ENCODE results near the gene C1orf174.

Gene C1orf174

GRCh38 chr1:3905266-3905952 is 5.3 kb upstream of the C1orf174 start:
- no peak for DNase-seq (ENCODE audit: low read depth)
- H3K4me3 ChIP-seq (ENCODE audit: control insufficient read depth, low read depth, low read length), result no peak overlapping the region
- no peak for TF ChIP-seq CTCF (conservative IDR thresholded peaks at IDR 0.05; ENCODE audit: control insufficient read depth, insufficient read depth, low read depth, low read length)

GRCh38 chr1:3904843-3905185 is 4.7 kb upstream of the C1orf174 start:
- TF ChIP-seq CTCF (conservative IDR thresholded peaks at IDR 0.05; ENCODE audit: control insufficient read depth, insufficient read depth, low read depth, low read length), result no peak
- H3K4me3 ChIP-seq (ENCODE audit: control insufficient read depth, low read depth, low read length), result no peak overlapping the region
- DNase-seq (ENCODE audit: low read depth), result no peak

GRCh38 chr1:3904006-3904842 is 4.2 kb upstream of the C1orf174 start:
- H3K4me3 ChIP-seq (ENCODE audit: control insufficient read depth, low read depth, low read length), result no peak overlapping the region
- no peak for TF ChIP-seq CTCF (conservative IDR thresholded peaks at IDR 0.05; ENCODE audit: control insufficient read depth, insufficient read depth, low read depth, low read length)
- DNase-seq (ENCODE audit: low read depth), result no peak

DNA sequence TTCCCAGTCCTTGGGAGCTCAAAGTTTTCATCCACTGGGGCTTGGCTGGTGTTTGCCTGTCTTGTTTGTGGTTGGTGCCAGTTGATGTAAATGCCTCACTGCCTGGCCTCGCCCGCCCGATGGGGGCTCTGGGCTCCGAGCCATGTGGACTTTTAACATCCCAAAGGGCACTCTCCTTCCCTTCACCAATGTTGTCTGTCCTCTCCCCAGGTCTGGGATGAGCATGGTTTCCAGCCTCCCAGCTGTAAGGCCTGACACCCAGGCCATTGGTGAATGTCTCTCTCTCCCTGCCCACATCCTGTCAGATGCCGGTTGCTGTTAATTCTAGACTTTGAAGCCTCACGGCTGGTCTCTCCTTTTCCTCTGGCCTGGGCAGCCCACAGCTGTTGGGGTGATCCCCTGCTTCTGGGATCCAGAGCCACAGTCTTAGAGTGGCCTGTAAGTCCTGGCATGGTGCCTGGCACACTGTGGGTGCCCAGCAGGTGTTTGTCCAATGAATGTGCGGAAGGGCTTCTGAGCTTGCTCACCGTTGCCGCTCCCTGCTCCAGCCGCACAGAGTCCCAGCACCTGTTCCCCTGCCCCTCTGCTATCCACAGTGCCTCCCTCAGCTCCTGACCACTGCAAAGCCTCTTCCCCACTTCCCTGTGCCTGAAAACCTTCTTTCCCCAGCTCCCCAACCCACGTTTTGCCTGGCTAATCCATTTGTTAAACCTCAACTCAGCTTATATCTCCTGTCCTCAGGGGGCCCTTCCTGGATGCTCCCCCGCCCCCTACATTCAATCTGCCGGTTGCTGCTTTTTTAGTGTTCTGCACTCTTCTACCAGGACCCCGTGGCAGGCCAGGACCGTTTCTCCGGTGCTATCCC is 3.3 kb upstream of the C1orf174 start:
- no peak for DNase-seq (ENCODE audit: low read depth)
- no peak for TF ChIP-seq CTCF (conservative IDR thresholded peaks at IDR 0.05; ENCODE audit: control insufficient read depth, insufficient read depth, low read depth, low read length)
- no peak overlapping the region for H3K4me3 ChIP-seq (ENCODE audit: control insufficient read depth, low read depth, low read length)

DNA sequence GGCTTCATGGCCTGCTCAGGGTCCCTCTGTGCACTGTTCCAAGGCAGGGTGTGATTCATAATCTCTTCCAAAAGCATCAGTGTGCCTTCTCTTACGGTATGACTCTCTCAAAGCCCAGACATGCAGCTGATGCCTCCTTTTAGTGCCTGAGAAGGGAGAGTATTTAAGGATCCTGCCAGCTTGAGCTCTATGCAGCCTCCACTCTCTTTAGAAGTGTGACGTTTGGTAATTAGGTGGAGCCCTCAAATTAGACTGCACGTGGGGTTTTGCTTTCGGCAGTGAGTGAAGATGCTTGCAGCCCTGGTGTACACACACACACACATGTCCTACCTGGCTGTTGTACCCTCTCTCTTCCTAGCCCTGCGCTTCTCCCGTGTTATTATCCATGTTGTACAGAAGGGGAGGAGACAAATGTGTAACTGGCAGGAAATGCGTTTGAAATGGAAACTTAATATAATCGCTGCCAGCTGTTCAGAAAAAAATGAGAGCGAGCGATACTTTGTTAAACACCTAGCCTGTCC is 2.6 kb upstream of the C1orf174 start:
- DNase-seq (ENCODE audit: low read depth), result no peak
- no peak overlapping the region for H3K4me3 ChIP-seq (ENCODE audit: control insufficient read depth, low read depth, low read length)
- TF ChIP-seq CTCF (conservative IDR thresholded peaks at IDR 0.05; ENCODE audit: control insufficient read depth, insufficient read depth, low read depth, low read length), result no peak

- H3K4me3 ChIP-seq (ENCODE audit: control insufficient read depth, low read depth, low read length), result no peak overlapping the region
- no peak for TF ChIP-seq CTCF (conservative IDR thresholded peaks at IDR 0.05; ENCODE audit: control insufficient read depth, insufficient read depth, low read depth, low read length)
- no peak for DNase-seq (ENCODE audit: low read depth)
Observed at GRCh38 chr1:3902111-3902511, 2.0 kb upstream of the C1orf174 start.
